ENCODE results near the gene FMO3.

FMO3 gene

GRCh38 chr1:171055966-171056643, 34.6 kb upstream of the FMO3 start:
- Histone ChIP-seq H4K20me1 (ENCODE audit: control insufficient read depth, insufficient read depth, low read depth, low read length) (no peaks in the 10 kb centered on the region), H3K27ac (ENCODE audit: low read depth, low read length) (no peak overlapping the region), H3K4me3 (ENCODE audit: low read length) (no peak overlapping the region), H3K9me3 (ENCODE audit: control insufficient read depth, insufficient read depth, low read length) (no peaks in the 10 kb centered on the region; the same call in 1 of the 2 replicates), H3K79me2 (ENCODE audit: control insufficient read depth, low read length) (no peaks in the 10 kb centered on the region), H3K9me2 (replicated peaks; ENCODE audit: control insufficient read depth, low read length) (no peaks in the 10 kb centered on the region), H3F3A (ENCODE audit: control insufficient read depth, insufficient read depth) (no peaks in the 10 kb centered on the region), H3K27me3 (ENCODE audit: control insufficient read depth, low read length) (no peaks in the 10 kb centered on the region), H3K4me1 (ENCODE audit: control insufficient read depth, low read length) (no peaks in the 10 kb centered on the region), H3K36me3 (ENCODE audit: control insufficient read depth, low read length) (no peaks in the 10 kb centered on the region), H3K4me2 (ENCODE audit: low read length) (no peak overlapping the region)
- no peak for TF ChIP-seq CTCF (IDR thresholded peaks at IDR 0.05; ENCODE audit: low read depth, low read length, poor library complexity, severe bottlenecking)
- TF ChIP-seq EZH2phosphoT487 (IDR thresholded peaks at IDR 0.05; ENCODE audit: borderline replicate concordance, low read length): no peak

DNA sequence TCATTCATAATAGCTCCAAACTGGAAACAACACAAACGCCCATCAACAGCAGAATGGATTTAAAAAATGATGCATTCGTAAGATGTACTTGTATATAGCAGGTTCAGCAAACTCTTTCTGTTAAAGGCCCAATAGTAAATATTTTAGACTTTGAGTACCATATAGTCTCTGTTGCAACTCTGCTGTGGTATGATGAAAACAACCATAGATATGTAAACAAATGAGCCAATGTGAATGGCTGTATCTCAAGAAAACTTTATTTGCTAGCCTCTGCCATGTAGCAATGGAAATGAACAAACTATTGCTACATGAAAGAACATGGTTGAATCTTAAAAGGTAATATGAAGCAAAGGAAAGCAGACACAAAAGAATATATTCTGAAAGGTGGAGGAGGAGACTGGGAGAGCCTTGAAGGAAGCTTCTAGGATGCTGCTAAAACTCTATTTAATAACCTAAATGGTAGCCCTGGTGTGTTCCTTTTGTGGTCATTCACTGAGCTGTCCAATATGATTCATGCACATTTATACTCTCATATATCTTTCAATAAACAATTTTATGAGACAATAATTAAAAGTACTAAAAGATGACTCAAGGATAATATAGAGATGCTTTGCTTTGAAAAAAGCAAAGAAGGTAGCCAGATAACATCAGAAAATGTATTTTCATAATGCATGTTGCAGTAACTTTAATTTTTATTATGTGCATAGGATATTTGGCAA, 29.1 kb upstream of the FMO3 start:
- no peak overlapping the region for H3K27ac ChIP-seq (ENCODE audit: low read depth, low read length)
- no peaks in the 10 kb centered on the region for H3K9me2 ChIP-seq (replicated peaks; ENCODE audit: control insufficient read depth, low read length)
- H3K9me3 ChIP-seq (ENCODE audit: control insufficient read depth, insufficient read depth, low read length): no peaks in the 10 kb centered on the region
- no peaks in the 10 kb centered on the region for H3K4me1 ChIP-seq (ENCODE audit: control insufficient read depth, low read length)
- no peaks in the 10 kb centered on the region for H3K79me2 ChIP-seq (ENCODE audit: control insufficient read depth, low read length)
- H4K20me1 ChIP-seq (ENCODE audit: control insufficient read depth, insufficient read depth, low read depth, low read length): no peaks in the 10 kb centered on the region
- no peaks in the 10 kb centered on the region for H3K36me3 ChIP-seq (ENCODE audit: control insufficient read depth, low read length)
- no peaks in the 10 kb centered on the region for H3K27me3 ChIP-seq (ENCODE audit: control insufficient read depth, low read length)
- H3F3A ChIP-seq (ENCODE audit: control insufficient read depth, insufficient read depth): no peaks in the 10 kb centered on the region
- TF ChIP-seq CTCF (IDR thresholded peaks at IDR 0.05; ENCODE audit: low read depth, low read length, poor library complexity, severe bottlenecking): no peak
- no peak for TF ChIP-seq EZH2phosphoT487 (IDR thresholded peaks at IDR 0.05; ENCODE audit: borderline replicate concordance, low read length)
- H3K4me3 ChIP-seq (ENCODE audit: low read length): no peak overlapping the region
- no peak overlapping the region for H3K4me2 ChIP-seq (ENCODE audit: low read length)

DNA sequence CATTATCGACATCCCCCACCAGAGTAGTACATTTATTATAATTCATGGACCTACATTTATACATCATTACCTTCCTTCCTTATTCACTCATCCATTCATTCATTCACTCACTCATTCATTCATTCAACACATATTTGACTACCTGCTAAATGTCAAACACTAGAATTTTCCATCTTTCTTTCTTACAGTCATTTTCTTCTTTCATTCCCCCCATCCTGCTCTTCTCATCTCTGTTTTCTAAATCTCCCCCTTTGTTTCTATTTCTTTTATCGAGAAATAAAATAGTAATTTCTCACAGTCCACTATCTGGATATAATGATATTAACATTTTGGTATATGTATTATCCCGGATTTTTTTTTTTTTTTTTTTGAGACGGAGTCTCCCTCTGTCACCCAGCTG, 27.8 kb upstream of the FMO3 start:
- no peaks in the 10 kb centered on the region for H3K4me1 ChIP-seq (ENCODE audit: control insufficient read depth, low read length)
- TF ChIP-seq EZH2phosphoT487 (IDR thresholded peaks at IDR 0.05; ENCODE audit: borderline replicate concordance, low read length) (no peak), CTCF (IDR thresholded peaks at IDR 0.05; ENCODE audit: low read depth, low read length, poor library complexity, severe bottlenecking) (no peak)
- H3K9me2 ChIP-seq (replicated peaks; ENCODE audit: control insufficient read depth, low read length): no peaks in the 10 kb centered on the region
- H3F3A ChIP-seq (ENCODE audit: control insufficient read depth, insufficient read depth): no peaks in the 10 kb centered on the region
- no peaks in the 10 kb centered on the region for H3K36me3 ChIP-seq (ENCODE audit: control insufficient read depth, low read length)
- no peaks in the 10 kb centered on the region for H3K27me3 ChIP-seq (ENCODE audit: control insufficient read depth, low read length)
- H4K20me1 ChIP-seq (ENCODE audit: control insufficient read depth, insufficient read depth, low read depth, low read length): no peaks in the 10 kb centered on the region
- no peak overlapping the region for H3K27ac ChIP-seq (ENCODE audit: low read depth, low read length)
- no peak overlapping the region for H3K4me2 ChIP-seq (ENCODE audit: low read length)
- no peaks in the 10 kb centered on the region for H3K9me3 ChIP-seq (ENCODE audit: control insufficient read depth, insufficient read depth, low read length)
- H3K79me2 ChIP-seq (ENCODE audit: control insufficient read depth, low read length): no peaks in the 10 kb centered on the region
- H3K4me3 ChIP-seq (ENCODE audit: low read length): no peak overlapping the region
